Measurements from ENCODE around the gene GSN.

GSN gene

DNA sequence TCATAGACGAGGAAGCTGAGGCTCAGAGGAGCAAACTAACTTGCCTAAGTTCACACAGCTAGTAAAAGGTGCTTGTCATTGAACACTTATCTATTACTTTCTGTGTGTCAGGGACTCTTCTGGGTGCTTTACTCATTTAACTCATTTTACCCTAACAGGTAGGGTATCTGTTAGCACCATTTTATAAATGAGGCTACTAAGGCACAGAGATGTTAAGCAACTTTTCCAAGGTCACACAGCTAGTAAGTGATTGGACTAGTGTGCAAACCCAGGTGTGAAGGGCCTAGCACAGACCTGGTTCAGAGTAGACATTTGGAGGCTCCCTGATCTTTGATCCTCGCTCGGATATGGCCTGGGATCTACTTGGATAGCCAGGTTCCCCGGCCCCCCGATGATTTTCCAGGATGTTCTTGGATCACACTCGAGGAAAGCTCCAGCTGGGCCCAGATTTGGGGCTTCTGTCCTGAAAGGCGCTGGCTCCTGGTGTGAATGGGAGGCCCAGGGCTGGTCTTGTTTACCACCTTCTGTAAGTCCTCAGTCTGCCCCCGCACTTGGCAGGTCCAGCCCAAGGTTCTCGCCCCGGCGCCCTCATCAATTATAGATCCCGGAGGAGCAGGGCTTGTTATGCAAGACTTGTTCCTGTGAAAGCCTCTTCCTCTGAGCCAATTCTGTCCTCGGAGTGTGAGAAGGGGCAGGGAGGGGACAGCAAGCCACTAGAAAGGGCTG lies 37.5 kb downstream of the GSN start:
- DNase-seq, result no peak

DNA sequence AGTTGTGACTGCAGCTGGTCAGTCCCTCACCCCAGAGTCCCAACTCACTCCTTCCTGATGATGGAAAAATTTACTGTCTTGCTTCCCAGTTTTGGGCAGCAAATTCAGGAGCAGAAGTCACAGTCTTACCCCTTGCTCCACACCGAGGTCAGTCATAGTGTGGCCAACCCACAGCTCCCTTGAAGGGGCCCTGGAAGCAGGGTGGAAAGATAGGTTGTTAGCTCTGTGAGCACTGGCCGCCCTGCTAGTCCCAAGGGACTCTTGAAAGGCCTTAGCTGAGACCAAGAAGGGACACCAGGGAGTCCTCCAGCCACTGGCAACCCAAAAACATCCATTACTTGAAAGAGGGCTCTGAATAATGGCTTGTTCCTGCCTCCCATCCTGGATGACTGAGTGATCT lies 40.0 kb downstream of the GSN start:
- no peak for DNase-seq

DNA sequence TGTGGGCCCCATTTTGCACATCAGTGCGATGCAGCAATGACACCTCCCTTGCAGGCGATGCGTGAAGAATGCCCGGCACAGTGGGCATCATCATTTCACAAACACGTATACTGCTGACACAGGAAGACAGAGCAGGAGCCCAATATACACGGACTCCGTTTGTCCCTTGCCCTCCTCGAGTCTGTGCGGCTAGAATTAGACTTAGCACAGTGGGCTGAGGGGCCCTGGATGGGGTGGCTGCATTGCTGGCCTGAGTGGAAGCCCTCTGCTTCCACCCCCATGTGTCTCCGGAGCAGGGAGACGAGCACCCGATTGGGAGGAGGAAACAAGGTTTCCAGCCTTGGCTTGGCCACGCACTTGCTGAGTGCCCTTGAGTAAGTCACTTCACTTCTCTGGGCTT lies 40.8 kb downstream of the GSN start:
- DNase-seq, result no peak

DNA sequence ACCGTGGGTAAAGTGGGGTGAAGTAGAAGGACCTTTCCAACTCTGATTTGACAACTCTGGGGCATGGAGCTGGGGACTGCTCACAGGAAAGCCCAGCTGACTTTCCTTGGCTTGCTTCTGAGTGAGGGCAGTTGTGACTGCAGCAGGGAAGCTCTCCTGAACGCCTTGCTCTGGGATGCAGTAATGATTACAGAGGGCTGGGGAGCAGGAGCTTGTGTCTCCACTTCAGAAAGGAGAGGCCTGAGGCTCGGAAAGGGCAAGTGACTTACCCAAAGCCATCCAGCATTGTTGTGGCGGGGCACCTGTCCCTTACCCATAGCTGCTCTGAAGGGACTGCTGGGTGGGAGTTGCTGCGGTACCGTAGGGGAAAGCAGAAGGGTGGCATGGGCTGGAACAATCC lies 41.2 kb downstream of the GSN start:
- DNase-seq, result no peak

DNA sequence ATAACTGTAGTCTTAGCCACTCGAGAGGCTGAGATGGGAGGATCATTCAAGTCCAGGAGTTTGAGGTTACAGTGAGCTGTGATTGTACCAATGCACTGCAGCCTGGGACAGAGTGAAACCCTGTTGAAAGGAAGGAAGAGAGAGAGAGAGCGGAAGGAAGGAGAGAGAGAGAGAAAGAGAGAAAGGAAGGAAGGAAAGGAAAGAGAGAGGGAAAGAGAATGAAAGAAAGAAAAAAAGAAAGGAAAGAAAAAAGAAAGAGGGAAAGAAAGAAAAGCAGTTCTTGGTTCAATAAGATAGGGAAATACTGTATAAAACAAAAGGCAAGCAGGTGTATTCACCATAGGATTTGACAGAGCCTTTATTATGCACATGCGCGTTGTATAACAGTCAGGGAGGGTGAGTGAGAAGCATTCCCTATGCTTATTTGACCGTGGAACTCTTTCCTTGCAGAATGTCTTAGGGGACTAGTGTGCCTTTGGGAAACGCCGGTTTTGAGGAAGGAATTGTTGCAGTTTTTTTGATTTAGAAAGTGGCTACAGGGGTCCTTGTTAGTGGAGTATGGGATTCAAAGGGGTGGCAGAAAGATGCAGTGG lies 42.0 kb downstream of the GSN start:
- no peak for DNase-seq

DNA sequence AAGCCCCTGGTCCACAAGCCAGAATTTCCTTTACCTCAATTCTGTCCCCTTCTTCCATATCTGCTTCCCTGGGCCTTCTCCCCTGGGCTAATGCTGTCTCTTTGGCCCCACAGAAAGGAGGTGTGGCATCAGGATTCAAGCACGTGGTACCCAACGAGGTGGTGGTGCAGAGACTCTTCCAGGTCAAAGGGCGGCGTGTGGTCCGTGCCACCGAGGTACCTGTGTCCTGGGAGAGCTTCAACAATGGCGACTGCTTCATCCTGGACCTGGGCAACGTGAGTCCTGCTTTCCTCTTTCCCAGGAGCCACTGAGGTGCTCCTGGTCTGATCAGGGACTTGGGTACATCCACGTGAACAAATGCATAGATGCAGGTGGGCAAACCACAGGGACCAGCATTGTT lies 42.6 kb downstream of the GSN start:
- DNase-seq, result no peak

DNA sequence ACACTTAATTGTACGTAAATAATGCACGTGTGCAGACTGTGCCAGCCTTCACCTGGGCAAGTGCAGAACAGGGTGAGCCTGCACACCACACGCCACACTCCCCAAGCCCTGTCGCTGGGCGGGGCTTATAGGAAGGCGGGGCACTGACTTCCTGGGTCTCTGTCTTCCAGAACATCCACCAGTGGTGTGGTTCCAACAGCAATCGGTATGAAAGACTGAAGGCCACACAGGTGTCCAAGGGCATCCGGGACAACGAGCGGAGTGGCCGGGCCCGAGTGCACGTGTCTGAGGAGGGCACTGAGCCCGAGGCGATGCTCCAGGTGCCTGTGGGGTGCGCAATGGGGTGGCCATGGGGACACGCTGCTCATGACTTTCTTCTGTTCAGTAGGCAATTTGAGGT lies 44.2 kb downstream of the GSN start:
- DNase-seq, result no peak

DNA sequence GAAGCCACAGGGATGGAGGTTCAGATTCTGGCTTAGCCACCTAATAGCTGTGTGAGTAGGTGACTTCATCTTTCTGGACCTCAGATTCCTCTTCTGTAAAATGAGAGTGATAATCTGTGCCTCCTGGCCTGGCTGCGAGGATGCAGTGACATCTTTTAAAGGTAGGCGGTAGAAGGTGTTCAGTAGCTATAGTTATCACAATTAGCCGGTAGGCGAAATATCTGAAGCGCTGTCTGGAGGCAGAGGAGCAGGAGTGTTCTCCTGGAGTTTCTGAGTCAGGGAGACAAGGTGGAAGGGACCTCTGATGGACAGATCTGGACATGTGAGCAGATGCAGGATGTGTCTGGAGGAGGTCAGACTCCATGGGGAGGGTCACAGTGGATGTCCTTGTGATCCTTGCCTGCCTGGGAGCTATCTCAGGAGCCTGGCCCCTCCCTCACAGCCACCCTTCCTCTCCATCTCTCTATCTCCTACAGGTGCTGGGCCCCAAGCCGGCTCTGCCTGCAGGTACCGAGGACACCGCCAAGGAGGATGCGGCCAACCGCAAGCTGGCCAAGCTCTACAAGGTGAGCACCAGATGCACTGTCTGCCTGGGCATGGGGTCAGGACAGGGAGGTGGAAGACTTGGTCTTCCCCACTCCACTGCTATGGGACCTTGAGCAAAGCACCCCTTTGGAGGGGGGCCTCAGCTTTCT lies 45.6 kb downstream of the GSN start:
- DNase-seq, result no peak

DNA sequence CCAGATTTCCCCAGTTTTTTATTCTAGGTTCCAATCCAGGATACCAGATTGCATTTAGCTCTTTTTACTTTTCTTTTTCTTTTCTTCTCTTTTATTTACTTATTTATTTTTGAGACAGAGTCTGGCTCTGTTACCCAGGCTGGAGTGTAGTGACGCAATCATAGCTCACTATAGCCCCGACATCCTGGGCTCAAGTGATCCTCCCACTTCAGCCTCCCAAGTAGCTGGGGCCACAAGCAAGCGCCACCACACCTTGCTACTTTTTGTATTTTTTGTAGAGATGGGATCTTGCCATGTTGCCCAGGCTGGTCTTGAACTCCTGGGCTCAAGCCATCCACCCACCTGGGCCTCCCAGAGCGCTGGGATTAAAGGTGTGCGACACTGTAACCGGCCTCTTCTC lies 48.4 kb downstream of the GSN start:
- no peak for DNase-seq

DNA sequence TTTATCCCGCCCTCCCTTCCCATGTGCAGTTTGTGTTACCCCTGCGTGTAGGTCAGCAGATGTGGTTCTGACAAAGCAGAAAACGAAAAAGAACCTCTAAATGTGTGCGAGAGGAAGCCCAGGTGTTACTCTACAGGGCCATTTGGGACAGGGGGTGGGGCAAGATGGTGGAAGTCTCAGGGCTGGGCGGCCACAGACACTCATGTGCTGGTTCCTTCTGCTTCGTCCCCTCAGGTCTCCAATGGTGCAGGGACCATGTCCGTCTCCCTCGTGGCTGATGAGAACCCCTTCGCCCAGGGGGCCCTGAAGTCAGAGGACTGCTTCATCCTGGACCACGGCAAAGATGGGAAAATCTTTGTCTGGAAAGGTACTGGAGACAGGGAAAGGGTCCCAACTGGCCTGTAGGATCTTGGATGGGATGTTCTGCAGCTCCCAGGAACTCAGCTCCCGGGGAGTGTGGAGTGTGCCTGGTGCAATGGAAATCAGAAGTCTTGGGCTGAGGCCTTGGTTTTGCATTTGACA lies 49.0 kb downstream of the GSN start:
- no peak for DNase-seq

DNA sequence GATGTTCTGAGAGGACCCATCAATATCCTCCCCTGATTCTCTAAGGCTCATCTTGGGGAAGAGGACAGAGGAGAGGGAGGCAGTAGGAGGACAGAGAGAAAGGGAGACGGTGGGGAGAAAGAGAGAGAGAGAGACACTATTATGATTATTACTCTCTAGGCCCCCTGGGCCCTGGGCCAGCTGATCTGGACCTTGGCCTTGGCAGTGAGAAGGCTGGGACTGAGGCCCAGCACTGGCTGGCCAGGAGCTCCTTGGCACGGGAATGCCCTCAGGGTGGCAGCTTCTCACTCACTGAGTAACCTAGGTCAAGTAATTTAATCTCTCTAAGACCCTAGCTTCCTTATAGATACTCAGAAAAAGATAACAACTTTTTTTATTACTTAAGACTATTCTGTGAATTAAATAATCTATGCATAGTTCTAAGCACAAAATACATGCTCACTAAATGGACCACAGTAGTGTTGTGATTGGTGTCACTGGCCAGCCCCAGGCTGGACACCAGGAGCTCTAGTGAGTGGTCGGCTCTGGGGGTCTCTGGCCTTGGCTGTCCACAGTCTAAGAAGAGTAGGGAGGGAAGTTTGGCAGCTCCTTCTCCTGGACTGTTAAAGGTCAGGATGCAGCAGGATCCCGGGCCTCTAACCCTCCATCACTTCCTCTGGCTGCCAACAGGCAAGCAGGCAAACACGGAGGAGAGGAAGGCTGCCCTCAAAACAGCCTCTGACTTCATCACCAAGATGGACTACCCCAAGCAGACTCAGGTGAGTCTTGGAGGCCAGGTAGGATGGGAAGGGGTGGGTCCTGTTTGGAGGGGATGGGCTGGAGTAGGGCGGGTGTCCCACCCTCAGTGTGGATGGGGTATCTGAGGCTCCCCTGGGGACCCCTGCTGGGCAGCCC lies 50.0 kb downstream of the GSN start:
- DNase-seq, result no peak

DNA sequence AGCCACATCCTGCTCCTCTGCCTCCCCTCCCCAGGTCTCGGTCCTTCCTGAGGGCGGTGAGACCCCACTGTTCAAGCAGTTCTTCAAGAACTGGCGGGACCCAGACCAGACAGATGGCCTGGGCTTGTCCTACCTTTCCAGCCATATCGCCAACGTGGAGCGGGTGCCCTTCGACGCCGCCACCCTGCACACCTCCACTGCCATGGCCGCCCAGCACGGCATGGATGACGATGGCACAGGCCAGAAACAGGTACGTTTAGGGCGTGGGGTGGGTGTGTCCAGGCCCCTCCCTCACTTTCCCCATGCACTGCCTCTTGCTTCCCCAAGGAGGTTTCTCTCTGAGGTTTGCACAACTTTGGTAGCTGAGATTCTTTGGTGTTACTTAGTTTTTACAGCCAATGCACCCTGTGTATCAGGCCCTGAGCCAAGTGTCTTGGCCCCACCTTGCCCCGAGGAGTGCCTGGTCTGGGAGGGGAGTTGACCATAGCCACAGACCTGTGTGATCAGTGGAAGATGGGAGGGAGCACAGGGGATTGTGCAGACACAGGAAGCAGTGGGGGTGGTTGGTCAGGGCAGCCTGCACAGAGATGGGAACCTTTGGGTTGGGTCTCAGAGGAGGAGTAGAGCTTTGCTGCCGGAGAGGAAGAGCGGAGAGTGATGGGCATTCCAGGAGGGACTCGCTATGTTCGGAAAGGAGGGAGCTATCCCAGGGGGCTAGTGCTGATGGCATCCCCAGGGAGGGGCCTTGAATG lies 50.8 kb downstream of the GSN start:
- no peak for DNase-seq

DNA sequence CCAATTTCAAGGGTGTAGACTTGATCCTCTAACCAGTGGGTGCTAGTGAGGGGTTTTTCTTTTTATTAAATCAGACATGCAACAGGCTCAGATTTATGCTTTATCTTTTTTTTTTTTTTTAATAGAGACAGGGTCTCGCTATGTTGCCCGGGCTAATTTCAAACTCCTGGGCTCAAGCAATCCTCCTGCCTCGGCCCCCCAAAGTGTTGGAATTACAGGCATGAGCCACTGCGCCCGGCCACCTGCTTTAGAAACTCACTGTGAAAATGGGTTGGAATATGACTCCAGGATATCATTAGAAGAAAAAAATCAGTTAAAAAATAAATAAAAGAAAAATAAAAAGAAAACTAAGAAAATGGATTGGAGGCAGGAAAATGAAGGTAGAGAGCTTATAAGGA lies 51.4 kb downstream of the GSN start:
- no peak for DNase-seq

DNA sequence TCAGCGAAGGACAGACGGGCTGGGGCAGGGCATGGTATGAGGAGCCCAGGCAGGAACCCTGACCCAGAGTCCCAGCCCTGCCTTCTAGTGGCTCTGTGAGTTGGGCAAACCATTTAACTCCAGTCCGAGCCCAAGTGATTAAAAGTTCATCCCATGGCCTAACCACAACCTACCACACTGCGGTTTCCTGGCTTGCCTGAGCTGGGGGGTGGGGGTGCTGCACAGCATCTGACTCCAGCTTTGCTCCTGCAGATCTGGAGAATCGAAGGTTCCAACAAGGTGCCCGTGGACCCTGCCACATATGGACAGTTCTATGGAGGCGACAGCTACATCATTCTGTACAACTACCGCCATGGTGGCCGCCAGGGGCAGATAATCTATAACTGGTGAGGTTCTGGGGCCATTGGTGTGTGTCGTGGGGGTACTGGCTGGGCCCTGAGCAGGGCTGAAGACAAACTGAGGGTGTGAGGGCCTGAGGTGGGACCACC lies 53.1 kb downstream of the GSN start:
- DNase-seq, result peak in 1 of 2 donors; percentile 20

DNA sequence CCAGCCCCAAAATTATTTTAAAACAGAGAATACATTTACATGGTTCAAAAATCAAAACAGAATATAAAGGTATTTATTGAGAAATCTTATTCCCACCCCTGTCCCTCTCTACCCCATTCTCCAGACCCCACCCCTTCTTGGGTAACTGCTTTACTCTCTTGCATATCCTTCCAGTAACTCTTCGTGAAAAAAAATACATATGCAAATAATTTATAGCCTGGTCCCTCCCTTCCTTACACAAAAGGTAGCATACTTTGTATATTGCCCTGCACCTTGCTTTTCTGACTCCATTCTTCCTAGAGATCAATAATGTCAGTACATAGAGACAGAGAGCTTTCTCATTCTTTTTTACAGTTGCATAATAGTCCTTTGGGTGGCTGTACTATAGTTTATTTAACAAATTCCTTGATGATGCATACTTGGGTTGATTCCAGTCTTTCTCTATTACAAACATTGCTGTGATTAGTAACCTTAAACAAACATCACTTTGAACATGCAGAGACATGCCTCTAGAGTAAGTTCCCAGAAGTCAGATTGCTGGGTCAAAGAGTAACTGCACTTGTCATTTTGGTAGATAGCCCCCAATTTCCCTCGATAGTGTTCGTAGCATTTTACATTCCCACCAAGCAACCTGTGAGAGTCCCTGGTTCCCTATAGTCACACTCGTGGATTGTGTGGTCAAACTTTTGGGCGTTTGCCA lies 54.2 kb downstream of the GSN start:
- DNase-seq, result no peak

DNA sequence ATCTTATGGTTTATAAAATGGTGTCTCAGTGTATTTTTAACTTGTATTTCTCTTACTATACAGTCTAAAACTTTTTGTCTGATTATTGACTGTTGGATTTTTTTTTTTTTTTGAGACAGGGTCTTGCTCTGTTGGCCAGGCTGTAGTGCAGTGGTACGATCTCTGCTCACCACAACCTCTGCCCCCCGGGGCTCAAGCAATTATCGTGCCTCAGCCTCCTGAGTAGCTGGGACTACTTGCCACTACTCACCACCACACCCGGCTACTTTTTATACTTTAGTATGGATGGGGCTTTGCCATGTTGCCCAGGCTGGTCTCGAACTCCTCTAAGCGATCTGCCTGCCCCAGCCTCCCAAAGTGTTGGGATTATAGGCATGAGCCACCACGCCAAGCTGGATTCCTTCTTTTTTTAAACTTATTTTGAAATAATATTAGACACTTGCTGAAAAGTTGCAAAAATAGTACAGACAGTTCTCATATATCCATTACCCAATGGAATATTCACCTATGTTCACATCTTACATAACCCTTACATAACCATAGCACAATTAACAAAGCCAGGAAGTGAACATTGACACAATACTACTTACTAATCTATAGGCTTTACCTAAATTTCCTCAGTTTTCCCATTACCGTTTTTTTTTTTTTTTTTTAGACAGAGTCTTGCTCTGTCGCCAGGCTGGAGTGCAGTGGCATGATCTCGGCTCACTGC lies 54.9 kb downstream of the GSN start:
- DNase-seq, result no peak

DNA sequence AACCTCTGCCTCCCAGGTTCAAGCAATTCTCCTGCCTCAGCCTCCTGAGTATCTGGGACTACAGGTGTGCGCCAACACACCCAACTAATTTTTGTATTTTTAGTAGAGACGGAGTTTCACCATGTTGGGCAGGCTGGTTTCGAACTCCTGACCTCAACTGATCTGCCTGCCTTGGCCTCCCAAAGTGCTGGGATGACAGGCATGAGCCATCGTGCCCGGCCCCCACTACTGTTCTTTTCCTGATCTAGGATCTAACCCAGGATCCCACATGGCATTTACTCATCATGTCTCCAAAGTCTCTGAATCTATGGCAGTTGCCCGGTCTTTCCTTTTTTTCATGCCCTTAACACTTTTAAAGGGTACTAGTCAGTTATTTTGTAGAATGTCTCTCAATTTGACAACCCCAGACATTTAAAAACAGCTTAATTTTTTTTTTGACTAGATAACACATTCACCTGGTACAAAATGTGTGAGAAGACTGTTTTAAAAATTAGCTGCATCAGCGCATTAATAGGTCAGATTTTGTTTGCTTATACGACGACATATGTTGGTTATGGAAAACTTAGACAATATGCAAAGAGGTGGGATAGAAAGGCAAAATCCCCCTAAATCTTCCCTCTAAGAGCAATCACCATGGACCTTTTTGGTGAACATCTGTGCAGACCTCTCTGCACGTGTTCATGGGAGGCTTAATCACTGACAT lies 55.6 kb downstream of the GSN start:
- DNase-seq, result no peak

DNA sequence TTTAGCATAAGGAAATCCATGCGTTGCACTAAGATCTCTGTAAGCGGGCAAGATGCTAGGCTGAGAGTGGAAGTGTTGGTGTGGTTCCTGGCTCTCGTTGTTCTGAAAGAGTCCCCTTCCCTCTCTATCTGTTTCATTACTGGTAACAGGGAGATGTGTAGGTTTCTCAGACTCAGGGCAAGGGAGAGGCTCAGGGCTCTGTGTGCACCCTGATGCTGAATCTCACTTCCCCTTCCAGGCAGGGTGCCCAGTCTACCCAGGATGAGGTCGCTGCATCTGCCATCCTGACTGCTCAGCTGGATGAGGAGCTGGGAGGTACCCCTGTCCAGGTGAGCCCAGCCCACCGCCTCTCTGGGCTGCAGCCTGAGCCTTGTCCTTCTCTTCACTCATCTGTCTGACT lies 56.4 kb downstream of the GSN start:
- no peak for DNase-seq

DNA sequence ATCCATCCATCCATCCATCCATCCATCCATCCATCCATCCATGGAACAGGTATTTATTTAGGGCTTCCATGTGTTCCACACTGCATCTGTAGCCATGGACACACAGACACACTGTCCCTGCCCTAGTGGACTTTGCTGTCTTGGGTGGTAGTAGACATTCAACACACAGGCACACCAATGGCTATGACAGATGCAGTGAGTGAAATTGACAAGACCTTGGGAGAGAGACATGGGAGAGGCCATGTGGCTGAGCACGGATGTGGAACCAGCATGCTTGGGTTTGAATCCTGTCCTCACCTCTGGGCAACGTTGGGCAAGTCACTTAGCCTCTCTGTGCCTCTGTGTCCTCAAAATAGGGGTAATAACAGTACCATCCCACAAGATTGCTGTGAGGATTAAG lies 56.8 kb downstream of the GSN start:
- DNase-seq, result no peak

DNA sequence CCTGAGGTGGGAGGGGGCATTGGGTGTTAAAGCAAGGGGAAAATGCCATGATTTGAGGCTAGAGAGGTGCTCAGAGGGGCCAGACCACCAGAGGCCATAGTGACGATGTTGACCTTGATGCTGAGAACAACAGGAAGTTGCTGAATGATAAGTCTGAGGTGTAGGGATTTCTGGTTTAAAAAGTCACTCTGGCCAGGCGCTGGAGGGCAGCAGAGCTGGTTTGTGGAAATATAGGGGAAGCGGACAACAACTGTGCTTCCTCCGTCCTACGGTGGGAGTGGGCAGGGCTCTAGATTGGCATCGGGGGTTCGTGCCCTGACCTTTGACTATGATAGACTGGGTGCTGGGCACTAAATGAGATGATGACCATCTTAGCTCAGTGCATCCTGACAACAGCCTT lies 57.4 kb downstream of the GSN start:
- no peak for DNase-seq
